Caco-2 (cell line): ENCODE data around the gene SATB2. TPM values are rescaled to one million over a fixed set of nuclear protein-coding genes. Genes with fewer than 3 reads are reported as not detected.
A peak's percentile ranks its signal among the peaks of the same experiment; 100 is the strongest.

ENCODE experiments used
- Bru-seq: library from RNA; stranded (reverse); fragments of 400-500 nt; gene quantifications from one replicate; lab custom pipeline; 2021; lab: Mats Ljungman, UMichigan
- BruChase-seq, 2 experiments: library from RNA; stranded (reverse); fragments of 400-500 nt; gene quantifications; one replicate each; lab custom pipeline; 2021; lab: Mats Ljungman, UMichigan
- BruUV-seq: library from RNA; stranded (reverse); fragments of 400-500 nt; replicated peaks from 2 replicates; lab custom pipeline; 2021; lab: Mats Ljungman, UMichigan
- CTCF ChIA-PET: fragments of 300-600 bp; sonication (Branson Sonifier 250); formaldehyde crosslinking; loops from one replicate; lab custom pipeline; 2022; ENCODE audit warnings: antibody characterized with exemption; lab: Charles Lee
- POLR2A ChIA-PET: fragments of 300-600 bp; sonication (Branson Sonifier 250); formaldehyde crosslinking; loops from one replicate; lab custom pipeline; 2022; ENCODE audit warnings: antibody characterized with exemption; lab: Charles Lee
- DNase-seq, 2 experiments: peaks; one replicate each; pipeline versions ENCODE4 v3.0.0 to v3.0.0-alpha.2; 2020 to 2022
- H3K27me3 ChIP-seq: replicated peaks from 2 replicates; pipeline ENCODE4 v1.6.0; 2011; ENCODE audit warnings: low read length; ENCODE audit not compliant: control insufficient read depth, insufficient read depth
- H3K36me3 ChIP-seq: 2 replicates; pipeline ENCODE4 v1.5.1; 2011; ENCODE audit warnings: low read length; ENCODE audit not compliant: control insufficient read depth, insufficient read depth
- H3K4me1 ChIP-seq: fragments of 250-450 bp; sonication (Bioruptor Pico); 2 replicates; pipeline ENCODE4 v1.5.1; 2020; ENCODE audit warnings: mild to moderate bottlenecking
- H3K4me3 ChIP-seq: 2 replicates; pipeline ENCODE4 v1.5.1; 2011; ENCODE audit warnings: low read depth, mild to moderate bottlenecking, control low read depth, low read length
- H3K9me3 ChIP-seq: fragments of 250-450 bp; sonication (Bioruptor Pico); 2 replicates; pipeline ENCODE4 v1.5.1; 2020; ENCODE audit warnings: mild to moderate bottlenecking, moderate library complexity
- H3K27ac Mint-ChIP-seq: one replicate; pipeline ENCODE4 v1.8.0; 2022; ENCODE audit warnings: mixed read lengths; ENCODE audit not compliant: unreplicated experiment
- H3K27me3 Mint-ChIP-seq: one replicate; pipeline ENCODE4 v1.8.0; 2022; ENCODE audit warnings: mixed read lengths; ENCODE audit not compliant: insufficient read depth, unreplicated experiment
- H3K36me3 Mint-ChIP-seq: one replicate; pipeline ENCODE4 v1.8.0; 2022; ENCODE audit warnings: mild to moderate bottlenecking, mixed read lengths; ENCODE audit not compliant: insufficient read depth, unreplicated experiment
- H3K4me1 Mint-ChIP-seq: one replicate; pipeline ENCODE4 v1.8.0; 2022; ENCODE audit warnings: low read depth, mixed read lengths; ENCODE audit not compliant: unreplicated experiment
- H3K4me3 Mint-ChIP-seq: one replicate; pipeline ENCODE4 v1.8.0; 2022; ENCODE audit warnings: mild to moderate bottlenecking, moderate library complexity, mixed read lengths; ENCODE audit not compliant: unreplicated experiment
- H3K9me3 Mint-ChIP-seq: one replicate; pipeline ENCODE4 v1.8.0; 2022; ENCODE audit warnings: mixed read lengths; ENCODE audit not compliant: unreplicated experiment
- CTCF ChIP-seq, 2 experiments: fragments of 200-600 bp in 1 of 2; IDR thresholded peaks; 1 replicate in 1 of 2; 2 replicates in 1 of 2; pipeline versions ENCODE4 v1.5.1 to v1.8.0; 2011 to 2022; ENCODE audit warnings: antibody characterized with exemption in 1 of 2, control low read depth in 1 of 2, inconsistent platforms in 1 of 2, low read depth in 1 of 2, low read length in 1 of 2, mild to moderate bottlenecking in 1 of 2, moderate library complexity in 1 of 2; ENCODE audit not compliant: insufficient read depth in 1 of 2, severe bottlenecking in 1 of 2, unreplicated experiment in 1 of 2
- intact Hi-C: fragments of 100-400 bp; cut with micrococcal nuclease; formaldehyde crosslinking; loops from one replicate; pipeline ENCODE4 v1.10.0; 2022; ENCODE audit not compliant: unreplicated experiment
- long read RNA-seq: library from polyadenylated mRNA; stranded (forward); transcript quantifications from one replicate; pipeline ENCODE4 v2.0.0, GENCODE V29; 2022
- total RNA-seq: library from RNA; stranded (reverse); gene quantifications from 2 replicates; pipeline ENCODE4 v1.2.3, GENCODE V29; 2022

SATB2 gene
- total RNA-seq (1.1 and 1.2 TPM in 2 replicates), Bru-seq, nascent RNA (percentile 37 among the genes with signal in this experiment), BruChase-seq, experiment 1, labeled RNA remaining after a 2-hour chase (percentile 33 among the genes with signal in this experiment), BruChase-seq, experiment 2, labeled RNA remaining after a 6-hour chase (percentile 28 among the genes with signal in this experiment)
- long read RNA-seq, partial matches to known transcripts = 1 of 1 reads
- long read RNA-seq, other reads (novel, unspliced or antisense) = 0 of 1 reads

- peak within 1 kb of the TSS; percentile 51 for H3K4me3 ChIP-seq
- H3K4me1 ChIP-seq = peaks cover 17% of the 10 kb centered on the region
- Mint-ChIP-seq H3K9me3 (no peaks in the 10 kb centered on the region), H3K36me3 (no peaks in the 10 kb centered on the region), H3K27me3 (peaks cover 20% of the 10 kb centered on the region), H3K27ac (no peak within 1 kb of the TSS), H3K4me1 (peaks cover 7% of the 10 kb centered on the region), H3K4me3 (peak within 1 kb of the TSS; percentile 96)
- DNase-seq = peak in 1 of 2 experiments; percentile 32
- intact Hi-C loops = loop anchor here (2.0 to 5.0 kb wide), 2 partner anchors 53 to 490 kb away; no protein-coding TSS in a partner anchor
- H3K27me3 ChIP-seq = peaks cover 3% of the 10 kb centered on the region; the same call in 1 of the 2 replicates
- H3K9me3 ChIP-seq = no peaks in the 10 kb centered on the region
- no peak for TF ChIP-seq CTCF (IDR thresholded peaks at IDR 0.05; ENCODE audit: insufficient read depth in 1 of 2, low read depth in 1 of 2, low read length in 1 of 2, severe bottlenecking in 1 of 2, unreplicated experiment in 1 of 2)
- BruUV-seq = no TSS peak
- no peaks in the 10 kb centered on the region for H3K36me3 ChIP-seq
- ChIA-PET POLR2A (no interaction called here), CTCF (no interaction called here)
Observed at GRCh38 chr2:199457147-199458008, at the start of gene SATB2. Gene SATB2, minus strand, starts transcription at chr2:199457939. Its CDS starts 1,902 bp downstream, at chr2:199456037.

GRCh38 chr2:199505755-199506403, 48.1 kb upstream of the SATB2 start:
- no peak overlapping the region for H3K4me3 Mint-ChIP-seq
- ChIA-PET CTCF (no interaction called here), POLR2A (no interaction called here)
- H3K27ac Mint-ChIP-seq = no peak overlapping the region
- no peaks in the 10 kb centered on the region for H3K4me1 Mint-ChIP-seq
- H3K27me3 Mint-ChIP-seq = peaks cover 3% of the 10 kb centered on the region
- no peaks in the 10 kb centered on the region for H3K36me3 Mint-ChIP-seq
- no peak overlapping the region for H3K4me3 ChIP-seq
- no peaks in the 10 kb centered on the region for H3K36me3 ChIP-seq
- intact Hi-C loops = no loop called here
- no peak for DNase-seq
- H3K9me3 Mint-ChIP-seq = no peaks in the 10 kb centered on the region
- no peaks in the 10 kb centered on the region; the same call in 1 of the 2 replicates for H3K27me3 ChIP-seq
- H3K9me3 ChIP-seq = no peaks in the 10 kb centered on the region
- no peaks in the 10 kb centered on the region for H3K4me1 ChIP-seq
- BruUV-seq = no TSS peak
- TF ChIP-seq CTCF (IDR thresholded peaks at IDR 0.05; ENCODE audit: insufficient read depth in 1 of 2, low read depth in 1 of 2, low read length in 1 of 2, severe bottlenecking in 1 of 2, unreplicated experiment in 1 of 2) = no peak

DNA sequence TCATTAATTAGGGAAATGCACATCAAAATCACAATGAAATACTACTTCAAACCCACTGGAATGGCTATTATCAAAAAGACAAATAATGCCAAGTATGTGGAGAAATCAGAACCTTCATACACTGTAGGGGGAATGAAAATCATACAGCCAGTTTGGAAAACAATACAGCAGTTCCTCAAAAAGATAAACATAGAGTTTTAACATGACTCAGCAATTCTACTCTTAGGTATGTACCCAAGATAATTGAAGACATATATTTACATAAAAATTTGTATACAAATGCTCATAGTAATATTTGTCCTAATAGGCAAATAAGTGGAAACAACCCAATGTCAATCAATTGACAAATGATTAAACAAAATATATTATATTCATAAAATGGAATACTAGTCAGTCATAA, 45.4 kb upstream of the SATB2 start:
- DNase-seq = no peak
- Mint-ChIP-seq H3K27me3 (peaks cover 8% of the 10 kb centered on the region), H3K4me1 (no peaks in the 10 kb centered on the region), H3K27ac (no peak overlapping the region), H3K4me3 (no peak overlapping the region), H3K9me3 (no peaks in the 10 kb centered on the region), H3K36me3 (no peaks in the 10 kb centered on the region)
- intact Hi-C loops = no loop called here
- ChIA-PET POLR2A (no interaction called here), CTCF (no interaction called here)
- Histone ChIP-seq H3K27me3 (no peaks in the 10 kb centered on the region; the same call in 1 of the 2 replicates), H3K36me3 (no peaks in the 10 kb centered on the region), H3K4me3 (no peak overlapping the region), H3K4me1 (no peaks in the 10 kb centered on the region), H3K9me3 (no peaks in the 10 kb centered on the region)
- no TSS peak for BruUV-seq
- no peak for TF ChIP-seq CTCF (IDR thresholded peaks at IDR 0.05; ENCODE audit: insufficient read depth in 1 of 2, low read depth in 1 of 2, low read length in 1 of 2, severe bottlenecking in 1 of 2, unreplicated experiment in 1 of 2)
